AG09309 (cell line): ENCODE data around the gene C1orf141.

ENCODE experiments used
- DNase-seq: peaks from one replicate; pipeline ENCODE4 v3.0.0-alpha.2; 2010; ENCODE audit warnings: low read depth
- H3K4me3 ChIP-seq: 2 replicates; pipeline ENCODE4 v1.5.1; 2011; ENCODE audit warnings: mild to moderate bottlenecking, low read depth, low read length, moderate library complexity; ENCODE audit not compliant: control insufficient read depth
- TF ChIP-seq, protein P1 (sequence below): IDR thresholded peaks from 2 replicates; pipeline ENCODE4 v1.5.1; 2011; ENCODE audit warnings: mild to moderate bottlenecking, low read depth, low read length, inconsistent platforms; ENCODE audit not compliant: insufficient read depth, control insufficient read depth; ENCODE audit errors: missing control alignments

C1orf141 gene

DNA sequence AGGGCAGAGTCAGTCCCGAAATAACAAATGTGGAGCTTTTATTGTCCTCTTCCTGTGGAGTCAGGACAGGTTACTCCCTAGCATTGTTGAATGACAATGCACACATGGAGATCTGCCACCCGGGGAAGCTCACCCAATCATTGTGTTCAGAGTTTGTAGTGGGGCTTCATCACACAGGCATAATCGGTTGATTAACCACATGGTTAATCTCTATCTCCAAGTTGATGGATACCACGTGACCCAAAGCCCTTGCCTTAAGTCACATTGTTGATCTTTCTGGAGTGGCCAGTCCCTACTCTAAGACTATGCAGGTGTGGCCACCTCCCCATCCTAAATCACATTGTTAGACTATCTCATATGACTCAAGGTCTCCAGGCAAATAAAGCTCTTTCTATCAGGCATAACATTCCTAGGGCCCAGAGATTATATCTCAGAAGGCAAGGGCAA, 2.6 kb upstream of the C1orf141 start:
- no peak for DNase-seq
- TF ChIP-seq, protein P1, sequence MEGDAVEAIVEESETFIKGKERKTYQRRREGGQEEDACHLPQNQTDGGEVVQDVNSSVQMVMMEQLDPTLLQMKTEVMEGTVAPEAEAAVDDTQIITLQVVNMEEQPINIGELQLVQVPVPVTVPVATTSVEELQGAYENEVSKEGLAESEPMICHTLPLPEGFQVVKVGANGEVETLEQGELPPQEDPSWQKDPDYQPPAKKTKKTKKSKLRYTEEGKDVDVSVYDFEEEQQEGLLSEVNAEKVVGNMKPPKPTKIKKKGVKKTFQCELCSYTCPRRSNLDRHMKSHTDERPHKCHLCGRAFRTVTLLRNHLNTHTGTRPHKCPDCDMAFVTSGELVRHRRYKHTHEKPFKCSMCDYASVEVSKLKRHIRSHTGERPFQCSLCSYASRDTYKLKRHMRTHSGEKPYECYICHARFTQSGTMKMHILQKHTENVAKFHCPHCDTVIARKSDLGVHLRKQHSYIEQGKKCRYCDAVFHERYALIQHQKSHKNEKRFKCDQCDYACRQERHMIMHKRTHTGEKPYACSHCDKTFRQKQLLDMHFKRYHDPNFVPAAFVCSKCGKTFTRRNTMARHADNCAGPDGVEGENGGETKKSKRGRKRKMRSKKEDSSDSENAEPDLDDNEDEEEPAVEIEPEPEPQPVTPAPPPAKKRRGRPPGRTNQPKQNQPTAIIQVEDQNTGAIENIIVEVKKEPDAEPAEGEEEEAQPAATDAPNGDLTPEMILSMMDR = no peak
- no peak overlapping the region for H3K4me3 ChIP-seq

DNA sequence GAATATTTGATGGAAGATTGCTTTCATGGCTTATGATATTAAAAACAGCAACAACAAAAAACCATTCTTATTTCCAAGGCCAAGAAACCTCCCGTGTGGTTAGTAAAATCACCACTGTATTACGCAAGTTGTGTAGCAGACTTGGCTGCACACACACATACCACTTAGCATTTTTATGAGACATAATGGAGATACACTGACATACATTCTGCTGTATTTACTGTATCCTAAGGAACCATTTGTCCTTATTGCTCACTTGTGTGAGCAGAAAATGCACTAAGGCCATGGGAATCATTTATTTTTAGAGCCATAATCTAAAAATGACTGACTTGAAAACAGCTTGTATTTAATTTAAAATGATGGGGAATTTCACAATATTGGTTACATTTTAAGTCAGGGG, 584 bp upstream of the C1orf141 start:
- peak; percentile 93 for DNase-seq
- TF ChIP-seq, protein P1 = no peak

DNA sequence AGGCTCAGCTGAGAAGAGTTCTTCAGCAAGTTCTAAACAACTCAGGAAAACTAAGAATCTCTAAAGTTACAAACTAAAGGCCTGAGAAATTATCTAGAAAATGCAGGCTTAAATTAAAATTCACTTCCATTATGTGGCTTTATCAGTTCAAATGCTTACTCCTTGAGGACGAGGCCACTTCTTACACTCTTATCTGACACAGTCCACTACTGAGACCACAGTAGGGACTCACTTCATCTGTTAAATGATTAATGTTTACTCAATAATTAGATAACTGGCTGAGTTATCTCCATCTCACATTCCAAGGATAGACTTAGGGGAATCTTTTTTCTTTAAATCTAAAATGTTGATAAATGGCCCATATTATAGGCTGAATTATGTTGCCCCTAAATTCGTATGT, 1.6 kb downstream of the C1orf141 start:
- no peak for DNase-seq
- TF ChIP-seq, protein P1 = no peak
- no peak overlapping the region for H3K4me3 ChIP-seq

More for the DNA sequence above, 584 bp upstream of the C1orf141 start:
- H3K4me3 ChIP-seq = no peak overlapping the region

DNA sequence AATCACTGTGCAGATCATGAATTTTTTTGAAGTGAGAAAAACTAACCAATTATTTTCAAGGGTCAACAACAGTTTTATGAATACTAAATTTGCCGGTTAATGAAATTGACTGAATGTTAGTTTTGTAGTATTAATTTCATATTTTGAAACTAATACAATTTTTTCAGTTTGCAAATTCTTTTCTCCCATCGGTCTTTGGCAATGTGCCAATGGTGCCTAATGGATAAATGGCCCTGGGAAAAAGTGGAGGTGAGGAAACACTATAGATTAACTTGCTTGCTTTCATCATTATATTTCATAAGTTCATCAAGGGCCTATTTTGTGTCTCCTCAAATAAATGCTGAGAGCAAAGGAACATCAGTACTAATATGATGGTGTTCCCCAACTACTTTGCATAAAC, 4.1 kb downstream of the C1orf141 start:
- no peak overlapping the region for H3K4me3 ChIP-seq
- TF ChIP-seq, protein P1 = no peak
- DNase-seq = no peak

DNA sequence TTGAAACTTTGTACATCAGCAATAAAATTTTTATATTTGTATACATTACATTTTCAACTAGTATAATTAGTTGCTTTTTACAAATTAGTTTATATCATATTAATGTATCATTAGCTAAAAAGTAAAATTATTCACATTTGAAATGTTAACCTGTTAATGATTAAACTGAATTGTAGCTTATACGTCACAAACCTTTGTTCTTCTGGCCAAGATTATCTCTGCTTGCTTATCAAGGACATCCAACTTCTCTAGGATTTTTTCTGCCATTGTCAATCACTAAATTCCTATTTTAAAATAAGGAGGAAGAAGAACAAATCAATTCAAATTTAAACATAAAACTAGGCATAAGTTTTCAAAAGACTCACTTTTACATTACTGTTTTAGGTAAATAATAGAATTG, 7.8 kb downstream of the C1orf141 start:
- TF ChIP-seq, protein P1 = no peak
- no peak overlapping the region for H3K4me3 ChIP-seq
- no peak for DNase-seq

DNA sequence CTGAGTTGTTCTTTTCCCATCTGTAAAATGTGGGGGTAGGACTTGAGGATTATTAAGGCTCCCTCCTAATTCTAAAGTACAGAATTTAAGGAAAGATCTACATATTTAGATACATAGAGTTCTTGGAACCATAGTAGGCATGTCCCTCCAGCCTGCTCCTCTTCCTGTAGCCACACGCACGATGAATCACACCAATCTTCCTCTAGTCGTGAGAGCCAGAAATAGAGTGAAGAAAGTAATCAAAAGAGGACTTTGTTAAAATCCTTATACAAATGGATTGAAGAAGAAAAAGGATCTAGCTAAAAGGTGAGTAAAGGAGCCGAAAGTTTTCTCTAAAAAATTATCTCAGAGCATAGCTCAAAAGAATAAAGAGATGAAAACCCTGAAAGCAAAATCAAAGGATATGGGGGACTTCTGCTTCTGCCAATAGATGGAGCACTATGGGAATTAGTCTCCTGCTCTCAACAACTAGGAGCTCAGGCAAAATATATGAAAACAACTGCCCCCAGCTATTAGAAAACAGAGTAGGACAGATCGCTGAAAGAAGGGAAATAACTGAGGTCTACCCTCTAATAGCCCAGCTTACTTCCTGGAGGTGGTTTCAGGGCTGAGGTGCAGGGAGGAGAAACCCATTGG, 8.5 kb downstream of the C1orf141 start:
- no peak overlapping the region for H3K4me3 ChIP-seq
- TF ChIP-seq, protein P1 = peak; percentile 29
- no peak for DNase-seq
